Choroid plexus epithelial cell (primary cell): ENCODE results near the gene NPHP3.

Experiments
- DNase-seq: peaks from one replicate; pipeline ENCODE4 v3.0.0-alpha.2; 2010; ENCODE audit warnings: low read depth
- H3K4me3 ChIP-seq: 2 replicates; pipeline ENCODE4 v1.5.1; 2011; ENCODE audit warnings: low read depth, mild to moderate bottlenecking, control low read depth, low read length, moderate library complexity
- TF ChIP-seq, protein P1 (sequence below): conservative IDR thresholded peaks from 2 replicates; pipeline ENCODE4 v1.5.1; 2011; ENCODE audit warnings: low read depth, mild to moderate bottlenecking, control low read depth, inconsistent platforms, low read length, moderate library complexity

The NPHP3 gene

DNA sequence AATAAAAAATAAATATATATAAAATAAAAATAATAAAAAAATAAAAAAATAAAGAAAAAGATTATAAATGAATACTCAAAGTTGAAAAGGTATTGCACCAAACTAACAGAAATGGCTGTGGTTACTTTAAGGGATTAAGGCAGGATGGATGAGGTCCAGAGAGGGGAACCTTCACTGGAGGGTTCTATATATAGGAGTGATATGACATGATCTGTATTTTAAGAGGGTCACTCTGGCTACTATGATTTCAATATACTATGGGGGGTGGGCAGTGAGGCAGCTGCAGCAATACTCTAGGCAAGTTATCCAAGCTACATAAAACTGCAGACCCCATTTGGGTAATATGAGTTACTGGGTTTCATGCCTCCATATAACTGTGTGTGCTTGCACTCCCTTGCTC lies 87.2 kb downstream of the NPHP3 start:
- DNase-seq, result no peak
- TF ChIP-seq, protein P1, sequence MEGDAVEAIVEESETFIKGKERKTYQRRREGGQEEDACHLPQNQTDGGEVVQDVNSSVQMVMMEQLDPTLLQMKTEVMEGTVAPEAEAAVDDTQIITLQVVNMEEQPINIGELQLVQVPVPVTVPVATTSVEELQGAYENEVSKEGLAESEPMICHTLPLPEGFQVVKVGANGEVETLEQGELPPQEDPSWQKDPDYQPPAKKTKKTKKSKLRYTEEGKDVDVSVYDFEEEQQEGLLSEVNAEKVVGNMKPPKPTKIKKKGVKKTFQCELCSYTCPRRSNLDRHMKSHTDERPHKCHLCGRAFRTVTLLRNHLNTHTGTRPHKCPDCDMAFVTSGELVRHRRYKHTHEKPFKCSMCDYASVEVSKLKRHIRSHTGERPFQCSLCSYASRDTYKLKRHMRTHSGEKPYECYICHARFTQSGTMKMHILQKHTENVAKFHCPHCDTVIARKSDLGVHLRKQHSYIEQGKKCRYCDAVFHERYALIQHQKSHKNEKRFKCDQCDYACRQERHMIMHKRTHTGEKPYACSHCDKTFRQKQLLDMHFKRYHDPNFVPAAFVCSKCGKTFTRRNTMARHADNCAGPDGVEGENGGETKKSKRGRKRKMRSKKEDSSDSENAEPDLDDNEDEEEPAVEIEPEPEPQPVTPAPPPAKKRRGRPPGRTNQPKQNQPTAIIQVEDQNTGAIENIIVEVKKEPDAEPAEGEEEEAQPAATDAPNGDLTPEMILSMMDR, result no peak
- H3K4me3 ChIP-seq, result no peak overlapping the region
